Liver (tissue), 9 donors: ENCODE results near the gene PRXL2C. TPM values are rescaled to one million over a fixed set of nuclear protein-coding genes. Genes with fewer than 3 reads are reported as not detected.
"Not testable (repeated sequence)": the region's sequence is repeated elsewhere in the genome, so short reads cannot be mapped to it uniquely, and the experiment has no call there.

Source experiments
- DNase-seq: peaks from one replicate; pipeline ENCODE4 v3.0.0-alpha.2; 2017; ENCODE audit warnings: low spot score
- H3K27ac ChIP-seq, 2 donors: one replicate each; pipeline ENCODE4 v1.7.0; 2013; ENCODE audit warnings: inconsistent platforms in 2 of 2, low read length in 2 of 2, control low read depth in 1 of 2, low read depth in 1 of 2, mild to moderate bottlenecking in 1 of 2
- H3K27me3 ChIP-seq, 4 donors: one replicate each; pipeline versions ENCODE4 v1.6.1 to v1.7.0; 2013; ENCODE audit warnings: low read length in 3 of 4, inconsistent platforms in 1 of 4, mild to moderate bottlenecking in 1 of 4, moderate library complexity in 1 of 4; ENCODE audit not compliant: control insufficient read depth in 4 of 4, insufficient read depth in 4 of 4
- H3K36me3 ChIP-seq, 4 donors: one replicate each; pipeline versions ENCODE4 v1.6.1 to v1.7.0; 2013; ENCODE audit warnings: low read length in 3 of 4, mild to moderate bottlenecking in 3 of 4, low read depth in 1 of 4, moderate library complexity in 1 of 4; ENCODE audit not compliant: control insufficient read depth in 4 of 4, insufficient read depth in 3 of 4
- H3K4me1 ChIP-seq, 4 donors: one replicate each; pipeline versions ENCODE4 v1.6.1 to v1.7.0; 2013; ENCODE audit warnings: low read length in 3 of 4, mild to moderate bottlenecking in 3 of 4, moderate library complexity in 1 of 4; ENCODE audit not compliant: control insufficient read depth in 4 of 4, insufficient read depth in 4 of 4
- H3K4me3 ChIP-seq, 3 donors: one replicate each; pipeline versions ENCODE4 v1.6.1 to v1.7.0; 2013; ENCODE audit warnings: low read length in 3 of 3, control low read depth in 1 of 3, low read depth in 1 of 3, mild to moderate bottlenecking in 1 of 3
- H3K9ac ChIP-seq, 2 donors: one replicate each; pipeline ENCODE4 v1.7.0; 2013; ENCODE audit warnings: low read length in 2 of 2, mild to moderate bottlenecking in 2 of 2, moderate library complexity in 2 of 2, control low read depth in 1 of 2, low read depth in 1 of 2
- H3K9me3 ChIP-seq, 4 donors: one replicate each; pipeline versions ENCODE4 v1.6.1 to v1.7.0; 2013; ENCODE audit warnings: low read length in 3 of 4; ENCODE audit not compliant: control insufficient read depth in 4 of 4
- EGR1 ChIP-seq, 2 donors: IDR thresholded peaks; 2 replicates each; pipeline ENCODE4 v1.6.1; 2016 to 2018; ENCODE audit warnings: antibody characterized with exemption in 2 of 2, low read depth in 2 of 2
- FOXA2 ChIP-seq: IDR thresholded peaks from 2 replicates; pipeline ENCODE4 v1.6.1; 2016; ENCODE audit warnings: antibody characterized with exemption
- GABPA ChIP-seq, 2 donors: IDR thresholded peaks in 1 of 2; conservative IDR thresholded peaks in 1 of 2; 2 replicates each; pipeline ENCODE4 v1.6.1; 2016; ENCODE audit warnings: antibody characterized with exemption in 2 of 2, mild to moderate bottlenecking in 1 of 2, moderate library complexity in 1 of 2
- HNF4A ChIP-seq, 2 donors: conservative IDR thresholded peaks; 2 replicates each; pipeline ENCODE4 v1.6.1; 2016; ENCODE audit warnings: antibody characterized with exemption in 2 of 2, mild to moderate bottlenecking in 2 of 2
- HNF4G ChIP-seq: IDR thresholded peaks from 2 replicates; pipeline ENCODE4 v1.6.1; 2016; ENCODE audit warnings: antibody characterized with exemption
- JUND ChIP-seq, 2 donors: IDR thresholded peaks; 2 replicates each; pipeline ENCODE4 v1.6.1; 2016; ENCODE audit warnings: antibody characterized with exemption in 2 of 2
- NR2F2 ChIP-seq: IDR thresholded peaks from 2 replicates; pipeline ENCODE4 v1.6.1; 2016; ENCODE audit warnings: antibody characterized with exemption
- RAD21 ChIP-seq, 2 donors: IDR thresholded peaks; 2 replicates each; pipeline ENCODE4 v1.6.1; 2016; ENCODE audit warnings: antibody characterized with exemption in 2 of 2, mild to moderate bottlenecking in 2 of 2
- REST ChIP-seq: IDR thresholded peaks from 2 replicates; pipeline ENCODE4 v1.6.1; 2016; ENCODE audit warnings: antibody characterized with exemption, mild to moderate bottlenecking
- RXRA ChIP-seq, 2 donors: IDR thresholded peaks; 2 replicates each; pipeline ENCODE4 v1.6.1; 2017 to 2018; ENCODE audit warnings: antibody characterized with exemption in 2 of 2, mild to moderate bottlenecking in 1 of 2
- TAF1 ChIP-seq: conservative IDR thresholded peaks from 2 replicates; pipeline ENCODE4 v1.6.1; 2016; ENCODE audit warnings: antibody characterized with exemption, mild to moderate bottlenecking
- YY1 ChIP-seq: IDR thresholded peaks from 2 replicates; pipeline ENCODE4 v1.6.1; 2016; ENCODE audit warnings: antibody characterized with exemption, mild to moderate bottlenecking
- ZBTB33 ChIP-seq: IDR thresholded peaks from 2 replicates; pipeline ENCODE4 v1.6.1; 2016; ENCODE audit warnings: antibody characterized with exemption
- whole genome bisulfite sequencing: extraction: QIAGEN DNeasy Blood & Tissue Kit; methylation state at CpG from one replicate; pipeline ENCODE4 v1.1.7; 2013; 5-methylcytosine and 5-hydroxymethylcytosine counted together
- polyA plus RNA-seq, 2 donors: library from polyadenylated mRNA; stranded (reverse) in 1 of 2; unstranded in 1 of 2; fragments of 200-250 nt in 1 of 2; fragments of >200 nt in 1 of 2; fragmentation: Nextera tagmentation in 1 of 2; extraction: Ambion mirVana in 1 of 2; gene quantifications; one replicate each; pipeline versions ENCODE4 v1.2.1 to v1.2.3, GENCODE V29; 2013 to 2015
- total RNA-seq, 2 donors: library from RNA; depleted of rRNA; stranded (reverse); fragments of >200 nt; gene quantifications; one replicate each; pipeline ENCODE4 v1.2.3, GENCODE V29; 2014
- TF ChIP-seq, protein P1 (sequence below): IDR thresholded peaks from 2 replicates; pipeline ENCODE4 v1.6.1; 2016; ENCODE audit warnings: antibody characterized with exemption
- TF ChIP-seq, protein P2 (sequence below): fragments of 150-350 bp; IDR thresholded peaks from 2 replicates; pipeline ENCODE4 v1.5.1; 2017; ENCODE audit warnings: improper control_type of control experiment, low read depth, low read length; ENCODE audit not compliant: missing input control
- TF ChIP-seq, protein P3 (sequence below): IDR thresholded peaks from 2 replicates; pipeline ENCODE4 v1.6.1; 2016; ENCODE audit warnings: antibody characterized with exemption
- donor health status: healthy.
- donor health status: healthy.
- donor health status: healthy.
- donor health status: healthy.
- donor health status: healthy.

Gene PRXL2C
- total and polyA plus RNA-seq, 4 donors: 2.2 to 6.7 (median 4.1) TPM

GRCh38 chr9:96615411-96615810 is 39.7 kb downstream of the PRXL2C start:
- TF ChIP-seq HNF4A (conservative IDR thresholded peaks at IDR 0.05): no peak
- TF ChIP-seq RAD21 (IDR thresholded peaks at IDR 0.05): no peak
- TF ChIP-seq HNF4G: no peak
- TF ChIP-seq ZBTB33: no peak
- TF ChIP-seq, protein P1, sequence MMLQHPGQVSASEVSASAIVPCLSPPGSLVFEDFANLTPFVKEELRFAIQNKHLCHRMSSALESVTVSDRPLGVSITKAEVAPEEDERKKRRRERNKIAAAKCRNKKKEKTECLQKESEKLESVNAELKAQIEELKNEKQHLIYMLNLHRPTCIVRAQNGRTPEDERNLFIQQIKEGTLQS: no peak
- TF ChIP-seq, protein P2, sequence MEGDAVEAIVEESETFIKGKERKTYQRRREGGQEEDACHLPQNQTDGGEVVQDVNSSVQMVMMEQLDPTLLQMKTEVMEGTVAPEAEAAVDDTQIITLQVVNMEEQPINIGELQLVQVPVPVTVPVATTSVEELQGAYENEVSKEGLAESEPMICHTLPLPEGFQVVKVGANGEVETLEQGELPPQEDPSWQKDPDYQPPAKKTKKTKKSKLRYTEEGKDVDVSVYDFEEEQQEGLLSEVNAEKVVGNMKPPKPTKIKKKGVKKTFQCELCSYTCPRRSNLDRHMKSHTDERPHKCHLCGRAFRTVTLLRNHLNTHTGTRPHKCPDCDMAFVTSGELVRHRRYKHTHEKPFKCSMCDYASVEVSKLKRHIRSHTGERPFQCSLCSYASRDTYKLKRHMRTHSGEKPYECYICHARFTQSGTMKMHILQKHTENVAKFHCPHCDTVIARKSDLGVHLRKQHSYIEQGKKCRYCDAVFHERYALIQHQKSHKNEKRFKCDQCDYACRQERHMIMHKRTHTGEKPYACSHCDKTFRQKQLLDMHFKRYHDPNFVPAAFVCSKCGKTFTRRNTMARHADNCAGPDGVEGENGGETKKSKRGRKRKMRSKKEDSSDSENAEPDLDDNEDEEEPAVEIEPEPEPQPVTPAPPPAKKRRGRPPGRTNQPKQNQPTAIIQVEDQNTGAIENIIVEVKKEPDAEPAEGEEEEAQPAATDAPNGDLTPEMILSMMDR: no peak
- no peak for TF ChIP-seq NR2F2
- TF ChIP-seq GABPA (IDR thresholded peaks at IDR 0.05 in 1 of 2, conservative IDR thresholded peaks at IDR 0.05 in 1 of 2): no peak
- TF ChIP-seq RXRA (IDR thresholded peaks at IDR 0.05): no peak
- TF ChIP-seq REST: no peak
- no peak for TF ChIP-seq EGR1 (IDR thresholded peaks at IDR 0.05; ENCODE audit: low read depth in 2 of 2)
- TF ChIP-seq, protein P3, sequence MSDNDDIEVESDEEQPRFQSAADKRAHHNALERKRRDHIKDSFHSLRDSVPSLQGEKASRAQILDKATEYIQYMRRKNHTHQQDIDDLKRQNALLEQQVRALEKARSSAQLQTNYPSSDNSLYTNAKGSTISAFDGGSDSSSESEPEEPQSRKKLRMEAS: no peak
- no peak for TF ChIP-seq TAF1
- no peak for TF ChIP-seq FOXA2
- no peak for TF ChIP-seq JUND (IDR thresholded peaks at IDR 0.05)
- no peak for TF ChIP-seq YY1
- WGBS: 95% methylated on average over 6 of the region's 6 CpGs
- H3K27me3 ChIP-seq: no peaks in the 10 kb centered on the region
- H3K36me3 ChIP-seq: no peaks in the 10 kb centered on the region
- no peak for DNase-seq
- H3K9ac ChIP-seq: no peak overlapping the region
- H3K27ac ChIP-seq: no peak overlapping the region
- no peaks in the 10 kb centered on the region for H3K9me3 ChIP-seq
- H3K4me3 ChIP-seq: no peak overlapping the region
- peaks cover 6 to 21% (median 15%) of the 10 kb centered on the region in 4 donors for H3K4me1 ChIP-seq

GRCh38 chr9:96614664-96615063 is 40.5 kb downstream of the PRXL2C start:
- not testable (repeated sequence) for H3K9ac ChIP-seq, H3K36me3 ChIP-seq, DNase-seq, H3K27me3 ChIP-seq, H3K4me3 ChIP-seq, H3K9me3 ChIP-seq, H3K27ac ChIP-seq
- WGBS: 87% methylated on average over 4 of the region's 4 CpGs
- peaks cover 6 to 21% (median 15%) of the 10 kb centered on the region in 4 donors for H3K4me1 ChIP-seq
